ENCODE results near the gene ASGR1.

DNA sequence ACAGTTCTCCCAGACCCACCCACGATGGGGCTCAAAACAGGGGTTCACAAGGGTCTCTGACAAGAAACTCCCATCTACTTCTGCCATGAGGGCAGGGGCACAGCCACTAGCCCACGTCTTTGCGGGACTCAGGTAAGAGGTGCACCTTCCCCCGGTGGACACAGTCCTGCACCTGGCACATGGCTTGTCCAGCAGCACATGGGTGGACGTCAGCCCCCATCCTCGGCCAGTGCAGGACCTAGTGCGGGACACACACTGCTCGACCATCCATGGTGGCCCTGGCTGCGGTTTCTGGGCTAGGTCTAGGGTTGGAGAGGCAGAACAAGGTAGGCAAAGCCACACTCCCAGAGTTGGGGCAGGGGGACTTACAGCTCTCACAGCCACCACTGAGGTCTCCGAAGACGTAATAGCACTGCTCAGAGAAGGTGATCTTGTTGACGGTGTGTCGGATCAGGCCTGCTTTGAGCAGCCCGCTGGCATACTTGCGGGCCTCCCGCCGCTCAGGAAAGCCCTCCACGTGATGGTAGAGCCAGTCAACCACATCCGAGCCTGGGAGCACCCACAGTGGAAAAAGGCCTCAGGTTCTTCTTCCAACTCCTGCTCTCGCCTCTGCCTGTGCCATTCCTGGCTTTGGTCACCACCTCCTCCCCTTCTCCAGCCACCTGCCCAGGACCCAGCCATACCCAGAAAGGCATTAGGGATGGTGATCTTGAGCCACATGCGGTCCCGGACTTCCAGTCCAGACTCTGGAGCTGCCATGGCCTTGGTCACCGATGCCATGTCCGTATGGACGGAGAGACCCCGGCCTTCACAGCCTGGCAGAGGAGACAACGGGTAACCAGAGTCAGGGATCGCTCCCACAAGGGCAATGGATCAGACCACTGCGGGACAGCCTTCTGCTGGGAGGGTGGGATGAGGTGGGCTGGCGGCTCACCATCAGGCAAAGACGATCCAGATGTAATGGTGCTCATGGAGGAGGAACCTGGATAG, 47.8 kb upstream of the ASGR1 start:
- TF ChIP-seq CTCF (conservative IDR thresholded peaks at IDR 0.05; ENCODE audit: low read length) (no peak), EZH2phosphoT487 (IDR thresholded peaks at IDR 0.05; ENCODE audit: borderline replicate concordance) (no peak)

Measured in Loucy (cell line).